SK-N-SH (cell line): Measurements from ENCODE around the gene PDE11A. TPM values are rescaled to one million over a fixed set of nuclear protein-coding genes. Genes with fewer than 3 reads are reported as not detected.

Source experiments
- CTCF ChIA-PET: fragments of 300-600, 350-600 bp; formaldehyde crosslinking; extraction: SDS; loops from one replicate; lab custom pipeline; 2021; lab: Yijun Ruan, JAX
- POLR2A ChIA-PET: fragments of 350-600 bp; sonication (Branson Sonifier 250); formaldehyde crosslinking; extraction: SDS; loops from one replicate; lab custom pipeline; 2020; ENCODE audit warnings: antibody characterized with exemption, inconsistent platforms; lab: Yijun Ruan, JAX
- DNase-seq: peaks from one replicate; pipeline ENCODE4 v3.0.0; 2012
- H2AFZ ChIP-seq: fragments of 200-600 bp; sonication (generic); 2 replicates; pipeline ENCODE4 v1.8.1; 2016; ENCODE audit warnings: antibody characterized with exemption, mild to moderate bottlenecking, low read depth
- H3F3A ChIP-seq: fragments of 200-600 bp; sonication (generic); replicated peaks from 2 replicates; pipeline ENCODE3; 2016; ENCODE audit warnings: antibody characterized with exemption, mild to moderate bottlenecking; ENCODE audit not compliant: insufficient read depth
- H3K27ac ChIP-seq, 2 experiments: fragments of 200-500 bp in 1 of 2; fragments of 200-600 bp in 1 of 2; sonication (Bioruptor generic) in 1 of 2; sonication (generic), shearing (Covaris generic) in 1 of 2; 2 replicates each; pipeline versions ENCODE4 v1.5.1 to v1.6.1; 2014 to 2016; ENCODE audit warnings: low read depth in 2 of 2, inconsistent platforms in 1 of 2, low read length in 1 of 2, mild to moderate bottlenecking in 1 of 2, mixed read lengths in 1 of 2
- H3K27me3 ChIP-seq: fragments of 200-600 bp; sonication (generic), shearing (Covaris generic); 2 replicates; pipeline ENCODE4 v1.6.1; 2016; ENCODE audit warnings: mixed run types; ENCODE audit not compliant: insufficient read depth
- H3K36me3 ChIP-seq, 2 experiments: fragments of 200-500 bp in 1 of 2; fragments of 200-600 bp in 1 of 2; sonication (Bioruptor generic) in 1 of 2; sonication (generic) in 1 of 2; replicated peaks in 1 of 2; 2 replicates each; pipeline versions ENCODE3 to v1.5.1; 2014 to 2016; ENCODE audit warnings: low read length in 1 of 2, mild to moderate bottlenecking in 1 of 2; ENCODE audit not compliant: insufficient read depth in 2 of 2, control insufficient read depth in 1 of 2
- H3K4me1 ChIP-seq, 2 experiments: fragments of 200-500 bp in 1 of 2; fragments of 200-600 bp in 1 of 2; sonication (Bioruptor generic) in 1 of 2; sonication (generic), shearing (Covaris generic) in 1 of 2; 2 replicates each; pipeline versions ENCODE4 v1.5.1 to v1.6.1; 2014 to 2016; ENCODE audit warnings: low read depth in 1 of 2, low read length in 1 of 2, mixed run types in 1 of 2; ENCODE audit not compliant: insufficient read depth in 2 of 2, control insufficient read depth in 1 of 2
- H3K4me2 ChIP-seq: fragments of 200-600 bp; sonication (generic), shearing (Covaris generic); 2 replicates; pipeline ENCODE4 v1.6.1; 2017; ENCODE audit warnings: mixed run types
- H3K4me3 ChIP-seq, 2 experiments: fragments of 200-500 bp in 1 of 2; fragments of 200-600 bp in 1 of 2; sonication (Bioruptor generic) in 1 of 2; sonication (generic), shearing (Covaris generic) in 1 of 2; 2 replicates each; pipeline versions ENCODE4 v1.5.1 to v1.8.1; 2014 to 2016; ENCODE audit warnings: low read depth in 2 of 2, inconsistent platforms in 1 of 2, low read length in 1 of 2, mild to moderate bottlenecking in 1 of 2, mixed read lengths in 1 of 2, moderate library complexity in 1 of 2
- H3K79me2 ChIP-seq: fragments of 200-600 bp; sonication (generic); 2 replicates; pipeline ENCODE4 v1.8.1; 2017; ENCODE audit warnings: mild to moderate bottlenecking; ENCODE audit not compliant: insufficient read depth
- H3K9ac ChIP-seq: fragments of 200-600 bp; sonication (generic); 2 replicates; pipeline ENCODE4 v1.6.1; 2017; ENCODE audit warnings: mixed run types
- H3K9me2 ChIP-seq: fragments of 200-600 bp; sonication (generic); 2 replicates; pipeline ENCODE4 v1.6.1; 2017; ENCODE audit warnings: mixed run types
- H3K9me3 ChIP-seq: fragments of 200-600 bp; sonication (generic); 2 replicates; pipeline ENCODE4 v1.6.1; 2017; ENCODE audit warnings: mixed run types, mild to moderate bottlenecking, moderate library complexity
- H4K20me1 ChIP-seq: fragments of 200-600 bp; sonication (generic); 2 replicates; pipeline ENCODE4 v1.6.1; 2017; ENCODE audit warnings: mild to moderate bottlenecking, mixed run types; ENCODE audit not compliant: insufficient read depth
- CHD2 ChIP-seq: fragments of 150-350 bp; IDR thresholded peaks from 2 replicates; pipeline ENCODE4 v1.6.1; 2018; ENCODE audit warnings: low read length; ENCODE audit not compliant: partially characterized antibody
- EZH2phosphoT487 ChIP-seq: fragments of 200-600 bp; sonication (generic); IDR thresholded peaks from 2 replicates; pipeline ENCODE4 v1.6.1; 2017; ENCODE audit warnings: low read depth, mixed run types, mild to moderate bottlenecking, antibody characterized with exemption, moderate library complexity, borderline replicate concordance
- FOXM1 ChIP-seq: IDR thresholded peaks from 2 replicates; pipeline ENCODE4 v1.4.0; 2012; ENCODE audit warnings: low read depth, mild to moderate bottlenecking
- GABPA ChIP-seq: IDR thresholded peaks from 2 replicates; pipeline ENCODE4 v1.4.0; 2012; ENCODE audit warnings: low read depth, mild to moderate bottlenecking
- GATA2 ChIP-seq: sonication (generic); formaldehyde crosslinking; IDR thresholded peaks from 2 replicates; pipeline ENCODE4 v1.5.0; 2020; ENCODE audit warnings: mild to moderate bottlenecking, missing genetic modification reagents
- IRF3 ChIP-seq: fragments of 150-350 bp; IDR thresholded peaks from 2 replicates; pipeline ENCODE4 v1.6.1; 2016; ENCODE audit warnings: mild to moderate bottlenecking, low read depth, low read length
- JUND ChIP-seq: IDR thresholded peaks from 2 replicates; pipeline ENCODE4 v1.4.0; 2012
- POLR2AphosphoS5 ChIP-seq: IDR thresholded peaks from 2 replicates; pipeline ENCODE4 v1.6.1; 2012; ENCODE audit warnings: low read depth, low read length
- RAD21 ChIP-seq: IDR thresholded peaks from 2 replicates; pipeline ENCODE4 v1.6.1; 2012; ENCODE audit warnings: mild to moderate bottlenecking, low read length
- SMC3 ChIP-seq: IDR thresholded peaks from 2 replicates; pipeline ENCODE4 v1.6.1; 2012; ENCODE audit warnings: low read depth, low read length, improper control_type of control experiment
- TAF1 ChIP-seq: IDR thresholded peaks from 2 replicates; pipeline ENCODE4 v1.6.1; 2012; ENCODE audit warnings: low read depth, mild to moderate bottlenecking, low read length, moderate library complexity, borderline replicate concordance
- TCF12 ChIP-seq: IDR thresholded peaks from 2 replicates; pipeline ENCODE4 v1.4.0; 2012
- YY1 ChIP-seq: IDR thresholded peaks from 2 replicates; pipeline ENCODE4 v1.4.0; 2012; ENCODE audit warnings: low read depth, mild to moderate bottlenecking
- ZBTB33 ChIP-seq: IDR thresholded peaks from 2 replicates; pipeline ENCODE4 v1.4.0; 2012; ENCODE audit warnings: low read depth, borderline replicate concordance
- WGBS: methylation state at CpG from one replicate; pipeline ENCODE4 v1.1.6; 2017; ENCODE audit warnings: low lambda C conversion rate; 5-methylcytosine and 5-hydroxymethylcytosine counted together
- polyA plus RNA-seq, 3 experiments: library from polyadenylated mRNA; depleted of rRNA; stranded (reverse); fragments of >200 nt; gene quantifications; 2 replicates each; pipeline ENCODE4 v1.2.3, GENCODE V29; 2012

PDE11A gene
- polyA plus RNA-seq, 1 of the 3 experiments (the other 2 are of a cell fraction): 0.10 TPM

GRCh38 chr2:177595126-177595845, 477.3 kb downstream of the PDE11A start:
- Histone ChIP-seq H3F3A (no peaks in the 10 kb centered on the region), H3K4me2 (no peak overlapping the region), H4K20me1 (no peaks in the 10 kb centered on the region), H3K4me3 (no peak overlapping the region), H3K9ac (no peak overlapping the region), H3K27ac (no peak overlapping the region), H3K9me3 (no peaks in the 10 kb centered on the region), H3K27me3 (no peaks in the 10 kb centered on the region; the same call in 1 of the 2 replicates), H3K4me1 (peaks cover 0 to 19% of the 10 kb centered on the region in 2 experiments; a peak in 2 of 4 replicates), H2AFZ (no peak overlapping the region), H3K79me2 (no peaks in the 10 kb centered on the region), H3K36me3 (no peaks in the 10 kb centered on the region), H3K9me2 (no peaks in the 10 kb centered on the region)
- ChIA-PET CTCF (interaction anchor here (3.5 to 5.5 kb wide), 2 partner anchors 8 to 106 kb away, joined by 14 to 28 read pairs; no protein-coding TSS in a partner anchor), POLR2A (no interaction called here)
- TF ChIP-seq SMC3 (no peak), JUND (no peak), TCF12 (no peak), EZH2phosphoT487 (no peak), RAD21 (no peak), FOXM1 (no peak), GATA2 (CRISPR knock-in tag) (no peak), IRF3 (no peak), POLR2AphosphoS5 (no peak), CHD2 (no peak), ZBTB33 (no peak)
- WGBS: 87% methylated on average over 4 of the region's 4 CpGs
- DNase-seq: no peak

GRCh38 chr2:177593402-177593801, 479.2 kb downstream of the PDE11A start:
- TF ChIP-seq TAF1 (no peak), ZBTB33 (no peak), GABPA (no peak), YY1 (no peak)
- TF ChIP-seq, all 33 proteins: peak for 0
- 41% methylated on average over 3 of the region's 3 CpGs for WGBS
- no peak overlapping the region for H3K27ac ChIP-seq
- H2AFZ ChIP-seq: no peak overlapping the region
- no peaks in the 10 kb centered on the region for H4K20me1 ChIP-seq
- no peaks in the 10 kb centered on the region for H3F3A ChIP-seq
- no peaks in the 10 kb centered on the region for H3K9me2 ChIP-seq
- DNase-seq: no peak
- H3K27me3 ChIP-seq: no peaks in the 10 kb centered on the region
- no peaks in the 10 kb centered on the region for H3K9me3 ChIP-seq
- H3K4me3 ChIP-seq: no peak overlapping the region
- H3K9ac ChIP-seq: no peak overlapping the region
- no peaks in the 10 kb centered on the region for H3K79me2 ChIP-seq
- ChIA-PET POLR2A (no interaction called here), CTCF (interaction anchor here (5.5 kb wide), 1 partner anchor 10 kb away, joined by 28 read pairs; no protein-coding TSS in a partner anchor)
- no peaks in the 10 kb centered on the region for H3K36me3 ChIP-seq
- no peak overlapping the region for H3K4me2 ChIP-seq
- H3K4me1 ChIP-seq: peaks cover 0 to 12% of the 10 kb centered on the region in 2 experiments; a peak in 2 of 4 replicates
